SKM-1 (cell line): ENCODE results near the gene CHSY3.

Source experiments
- DNase-seq: peaks from one replicate; lab custom pipeline; 2025; ENCODE audit not compliant: unreplicated experiment; lab: John Stamatoyannopoulos, UW

The CHSY3 gene

GRCh38 chr5:129945028-129945427 is 40.8 kb downstream of the CHSY3 start:
- DNase-seq = no peak

- DNase-seq = no peak
Measured at GRCh38 chr5:129945774-129946270, 41.6 kb downstream of the CHSY3 start.

- DNase-seq = no peak
Measured at GRCh38 chr5:129951039-129951438, 46.8 kb downstream of the CHSY3 start.

DNA sequence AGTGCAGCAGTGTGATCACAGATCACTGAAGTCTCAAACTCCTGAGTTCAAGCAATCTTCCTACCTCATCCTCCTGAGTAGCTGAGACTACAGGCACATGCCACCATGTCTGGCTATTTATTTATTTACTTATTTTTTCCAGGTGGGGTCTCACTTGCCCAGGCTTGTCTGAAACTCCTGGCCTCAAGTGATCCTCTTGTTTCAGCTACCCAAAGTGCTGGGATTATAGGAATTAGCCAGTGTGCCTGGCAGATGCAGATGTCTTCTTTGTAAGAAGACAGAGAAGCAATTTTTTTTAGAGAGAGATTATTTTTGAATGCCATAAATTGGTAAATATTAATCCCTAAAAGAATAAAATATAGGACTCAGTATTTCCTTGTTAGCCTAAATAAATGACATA is 54.3 kb downstream of the CHSY3 start:
- DNase-seq = no peak

DNA sequence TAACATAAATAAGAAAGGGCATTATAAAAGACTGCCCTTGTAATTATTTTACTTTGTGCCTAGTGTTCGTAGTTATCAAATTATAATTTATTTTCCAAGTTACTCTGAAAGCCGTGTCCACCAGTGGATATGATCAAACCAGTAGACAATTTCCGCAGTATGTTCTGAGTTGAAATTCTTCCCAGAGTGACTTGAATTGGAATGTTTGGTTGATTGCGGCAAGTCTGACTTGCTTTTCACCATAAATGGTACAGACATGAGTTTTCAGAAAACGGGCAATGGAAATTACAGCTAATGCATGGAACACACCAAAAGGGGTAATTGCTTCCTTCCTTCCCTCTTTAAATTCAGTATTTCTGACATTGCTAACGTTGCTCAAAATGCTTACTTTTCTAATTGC is 56.6 kb downstream of the CHSY3 start:
- no peak for DNase-seq

DNA sequence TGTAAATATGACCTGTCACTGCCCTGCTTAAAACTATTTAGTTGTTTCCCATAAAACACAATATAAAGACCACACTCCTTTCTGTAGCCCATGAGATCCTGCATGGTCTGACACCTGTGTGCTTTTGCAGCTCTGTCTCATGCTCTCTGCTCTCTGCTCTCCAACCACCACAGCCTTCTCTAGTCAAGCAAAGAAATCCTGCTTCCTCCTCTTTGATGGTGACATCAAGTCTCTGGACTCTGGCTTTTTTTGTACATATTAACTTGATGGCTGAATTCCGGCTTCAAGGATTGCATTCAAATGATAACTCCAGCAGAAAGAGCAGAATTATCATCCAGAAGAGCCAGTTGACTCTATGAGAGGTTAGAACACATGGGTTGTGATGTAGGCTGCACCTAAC is 58.2 kb downstream of the CHSY3 start:
- DNase-seq = no peak

- DNase-seq = no peak
Measured at GRCh38 chr5:129963359-129963758, 59.1 kb downstream of the CHSY3 start.

DNA sequence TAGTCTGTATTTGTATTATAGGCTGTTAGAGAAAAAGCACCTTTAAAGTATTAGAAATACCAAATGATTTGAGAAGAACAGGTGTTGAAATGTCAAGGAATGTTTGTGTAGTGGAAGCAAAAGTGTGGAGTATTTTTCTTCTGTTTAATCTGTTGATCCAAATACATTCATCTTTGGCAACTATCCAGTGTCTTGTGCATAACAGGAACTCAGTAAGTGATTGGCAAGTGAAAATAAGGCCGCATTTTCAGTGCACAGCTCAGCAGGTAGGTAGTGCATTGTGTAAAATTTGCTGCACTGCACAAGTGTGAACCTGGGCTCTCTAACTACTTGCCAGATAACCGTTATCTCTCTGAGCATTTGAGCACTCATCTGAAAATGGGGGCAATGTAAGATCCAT is 61.8 kb downstream of the CHSY3 start:
- no peak for DNase-seq

DNA sequence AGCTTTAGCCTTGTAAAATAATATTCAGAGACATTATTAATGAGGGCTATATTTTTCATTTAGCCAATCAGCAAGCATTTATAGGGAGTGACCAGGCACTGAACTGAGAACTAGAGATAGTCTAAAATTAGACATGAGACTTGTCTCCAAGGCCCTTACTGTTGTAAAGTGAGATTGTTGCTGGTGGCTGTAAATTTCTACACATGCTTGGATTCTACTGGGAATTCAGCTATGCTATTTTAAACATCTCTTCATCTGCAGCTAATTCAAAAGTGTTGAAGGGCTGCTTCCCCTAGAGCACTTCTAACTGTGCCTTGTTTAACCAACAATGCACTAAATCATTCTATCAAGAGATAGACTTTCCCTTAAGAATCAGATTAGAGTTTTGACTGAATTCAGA is 67.4 kb downstream of the CHSY3 start:
- DNase-seq = no peak

GRCh38 chr5:129972465-129973141 is 68.3 kb downstream of the CHSY3 start:
- DNase-seq = no peak

DNA sequence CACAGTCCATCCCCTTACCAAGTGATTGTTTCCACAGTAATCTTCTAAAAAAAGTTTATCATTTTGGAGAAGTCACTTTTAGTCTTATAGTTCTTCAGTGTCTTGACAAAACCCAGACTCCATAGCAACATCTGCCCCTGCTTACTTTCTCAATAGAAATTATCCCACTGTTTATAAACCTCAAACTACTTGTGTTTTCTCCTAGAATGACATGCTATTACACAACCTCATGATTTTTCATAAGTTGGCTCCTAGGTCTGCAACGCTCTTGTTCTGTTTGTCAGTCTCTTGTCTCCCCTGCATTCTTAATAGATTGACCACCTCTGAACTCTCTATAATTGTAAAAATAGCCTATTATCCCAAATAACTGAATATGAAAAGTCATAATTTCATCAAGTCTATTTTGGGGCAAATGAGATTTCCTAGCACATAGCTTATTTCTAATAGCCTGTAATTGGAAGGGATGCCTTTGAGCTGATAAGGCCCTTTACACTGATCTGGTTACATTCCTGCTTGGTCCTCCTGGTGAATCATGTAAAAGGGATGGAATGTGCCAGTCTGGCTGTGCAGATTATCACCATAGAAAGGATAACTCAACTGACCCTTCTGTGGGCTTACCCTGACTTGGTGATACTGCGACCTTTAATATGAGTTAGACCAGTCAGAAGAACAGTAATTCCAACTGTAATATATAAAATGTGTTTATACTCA is 69.6 kb downstream of the CHSY3 start:
- no peak for DNase-seq

- DNase-seq = no peak
Measured at GRCh38 chr5:129977810-129978209, 73.5 kb downstream of the CHSY3 start.

DNA sequence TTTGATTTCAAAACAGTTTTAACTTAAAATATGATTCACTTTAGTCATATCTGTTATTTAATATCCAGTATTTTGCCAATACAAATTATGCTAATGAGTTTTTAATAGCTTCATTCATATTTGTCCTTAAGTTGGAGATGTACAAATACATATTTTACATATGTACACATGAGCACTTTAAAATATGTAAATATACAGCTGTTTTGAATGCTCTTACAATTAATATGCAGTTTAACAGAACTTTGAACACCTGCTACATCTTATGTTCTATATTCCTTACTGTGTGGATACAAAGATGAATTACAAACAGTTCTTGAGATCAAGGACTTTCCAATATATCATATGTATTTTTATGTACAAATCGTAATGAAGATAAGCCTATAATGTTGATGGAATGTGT is 74.0 kb downstream of the CHSY3 start:
- DNase-seq = no peak

GRCh38 chr5:129988453-129988852 is 84.2 kb downstream of the CHSY3 start:
- no peak for DNase-seq

DNA sequence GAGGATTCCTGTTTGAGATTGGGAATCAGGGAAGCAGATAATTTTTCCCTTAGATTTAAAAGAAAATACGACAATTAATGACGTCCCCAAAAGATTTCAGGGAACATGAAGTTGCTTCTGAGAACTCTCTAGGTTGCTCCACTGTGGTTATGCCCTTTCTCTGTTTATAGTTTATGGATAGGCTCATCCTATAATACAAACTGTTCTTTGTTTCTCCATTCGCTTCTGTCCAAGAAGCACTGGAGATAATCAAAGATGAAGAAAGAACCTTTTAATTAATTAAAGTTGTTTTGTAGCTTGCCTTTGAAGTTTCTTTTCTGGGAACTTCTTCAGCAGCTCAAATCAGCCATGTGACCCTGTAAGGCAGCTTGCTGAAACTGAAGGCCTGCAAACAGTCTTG is 87.5 kb downstream of the CHSY3 start:
- no peak for DNase-seq

DNA sequence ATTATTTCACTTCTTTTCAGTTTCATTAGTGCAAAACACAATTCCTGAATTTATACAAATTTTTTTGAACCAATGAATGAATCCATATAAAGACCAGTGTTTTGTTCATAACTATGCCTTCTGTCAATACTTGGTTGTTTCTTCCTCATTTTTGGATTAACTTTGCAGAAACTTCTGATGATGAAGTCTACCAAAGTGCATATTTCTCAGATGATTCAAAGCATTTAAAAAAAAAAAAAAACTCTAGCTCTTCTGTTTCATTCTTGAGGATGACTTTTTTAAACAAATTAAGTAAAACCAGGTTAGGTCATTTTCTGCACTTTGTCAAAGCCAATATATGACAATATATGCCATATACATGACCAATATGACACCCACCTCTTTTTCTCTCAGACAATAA is 92.6 kb downstream of the CHSY3 start:
- DNase-seq = no peak

DNA sequence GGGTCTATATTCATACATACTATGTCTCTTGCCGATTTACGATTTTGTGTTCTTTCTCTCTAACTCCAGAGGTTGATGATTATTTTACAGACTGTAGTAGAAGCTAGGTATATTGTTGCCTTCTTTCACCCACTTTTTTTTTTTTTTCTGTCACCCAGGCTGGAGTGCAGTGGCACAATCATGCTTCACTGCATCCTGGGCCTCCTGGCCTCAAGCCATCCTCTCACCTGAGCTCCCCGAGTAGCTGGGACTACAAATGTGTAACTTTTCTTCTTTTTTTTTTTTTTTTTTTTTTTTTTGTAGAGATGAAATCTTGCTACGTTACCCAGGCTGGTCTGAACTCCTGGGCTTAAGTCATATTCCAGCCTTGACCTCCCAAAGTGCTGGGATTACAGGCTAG is 96.2 kb downstream of the CHSY3 start:
- no peak for DNase-seq

DNA sequence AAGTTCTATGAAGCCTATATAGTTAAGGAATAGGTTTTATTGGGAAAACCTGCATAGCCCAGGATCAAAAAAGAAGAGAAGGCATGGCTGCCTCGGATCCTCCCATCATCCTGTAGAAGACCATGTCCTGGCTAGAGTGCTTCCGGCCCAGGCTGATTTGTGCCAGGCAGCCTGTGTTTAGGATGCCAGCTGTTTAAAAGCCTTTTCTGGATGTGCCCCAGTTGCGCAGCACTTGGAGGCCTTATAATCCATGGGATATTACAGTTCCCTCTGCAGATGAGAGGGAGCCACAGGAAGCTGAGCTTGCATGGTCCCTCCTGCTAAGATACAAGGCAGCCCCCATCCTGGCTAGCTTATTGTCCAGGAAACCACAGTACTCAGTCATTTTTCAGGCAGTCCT is 97.9 kb downstream of the CHSY3 start:
- no peak for DNase-seq

GRCh38 chr5:130002876-130003275 is 98.6 kb downstream of the CHSY3 start:
- no peak for DNase-seq

- DNase-seq = no peak
Measured at GRCh38 chr5:130011986-130012385, 107.7 kb downstream of the CHSY3 start.

- DNase-seq = no peak
Measured at GRCh38 chr5:130017173-130017572, 112.9 kb downstream of the CHSY3 start.

DNA sequence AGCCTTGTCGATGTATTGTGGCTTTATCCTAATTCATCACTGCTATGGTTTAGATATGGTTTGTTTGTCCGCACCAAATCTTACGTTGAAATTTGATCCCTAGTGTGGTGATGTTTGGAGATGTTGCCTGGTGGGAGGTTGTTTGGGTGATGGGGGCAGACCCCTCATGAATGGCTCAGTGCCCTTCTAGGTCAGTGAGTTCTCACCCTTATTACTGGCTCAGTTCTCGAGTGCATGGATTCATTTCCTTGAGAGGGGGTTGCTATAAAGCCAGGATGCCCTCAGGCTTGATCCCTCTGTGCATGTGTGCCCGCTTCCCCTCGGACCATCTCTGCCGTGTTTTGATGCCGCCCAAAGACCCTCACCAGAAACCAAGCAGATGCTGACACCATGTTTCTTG is 114.4 kb downstream of the CHSY3 start:
- DNase-seq = no peak

GRCh38 chr5:130021000-130021399 is 116.7 kb downstream of the CHSY3 start:
- DNase-seq = no peak
